ENCODE measurements around the gene MRM1. TPM values are rescaled to one million over a fixed set of nuclear protein-coding genes. Genes with fewer than 3 reads are reported as not detected.

Gene MRM1
- total RNA-seq, 1 donor from 2014 or later, result 8.7 TPM

- peaks cover 9% of the 10 kb centered on the region for H3K4me1 ChIP-seq
- no peak for TF ChIP-seq CTCF (IDR thresholded peaks at IDR 0.05; ENCODE audit: borderline replicate concordance)
- H3K27ac ChIP-seq (replicated peaks), result no peak overlapping the region
- no peaks in the 10 kb centered on the region for H3K9me3 ChIP-seq (replicated peaks)
- no peaks in the 10 kb centered on the region for H3K36me3 ChIP-seq
- H3K4me3 ChIP-seq, result no peak overlapping the region
- DNase-seq, result no peak
- intact Hi-C loops (cut with micrococcal nuclease), result no loop called here
- peaks cover 14% of the 10 kb centered on the region for H3K27me3 ChIP-seq (ENCODE audit: low read depth)
Measured at GRCh38 chr17:36609498-36609862, 8.1 kb downstream of the MRM1 start.

GRCh38 chr17:36610474-36610873, 9.1 kb downstream of the MRM1 start:
- Histone ChIP-seq H3K27ac (replicated peaks) (no peak overlapping the region), H3K9me3 (replicated peaks) (no peaks in the 10 kb centered on the region), H3K27me3 (ENCODE audit: low read depth) (peaks cover 24% of the 10 kb centered on the region), H3K4me1 (peaks cover 9% of the 10 kb centered on the region), H3K36me3 (no peaks in the 10 kb centered on the region), H3K4me3 (no peak overlapping the region)
- intact Hi-C loops (cut with micrococcal nuclease), result no loop called here
- no peak for DNase-seq
- no peak for TF ChIP-seq CTCF (IDR thresholded peaks at IDR 0.05; ENCODE audit: borderline replicate concordance)

- Histone ChIP-seq H3K27me3 (ENCODE audit: low read depth) (peaks cover 32% of the 10 kb centered on the region), H3K27ac (replicated peaks) (no peak overlapping the region), H3K4me1 (peaks cover 9% of the 10 kb centered on the region), H3K4me3 (no peak overlapping the region), H3K9me3 (replicated peaks) (no peaks in the 10 kb centered on the region), H3K36me3 (no peaks in the 10 kb centered on the region)
- intact Hi-C loops (cut with micrococcal nuclease), result no loop called here
- DNase-seq, result no peak
- no peak for TF ChIP-seq CTCF (IDR thresholded peaks at IDR 0.05; ENCODE audit: borderline replicate concordance)
Measured at GRCh38 chr17:36611345-36612072, 10.1 kb downstream of the MRM1 start.

- no peak overlapping the region for H3K27ac ChIP-seq (replicated peaks)
- H3K4me3 ChIP-seq, result no peak overlapping the region
- TF ChIP-seq CTCF (IDR thresholded peaks at IDR 0.05; ENCODE audit: borderline replicate concordance), result no peak
- peaks cover 40% of the 10 kb centered on the region for H3K27me3 ChIP-seq (ENCODE audit: low read depth)
- intact Hi-C loops (cut with micrococcal nuclease), result no loop called here
- no peak for DNase-seq
- no peaks in the 10 kb centered on the region for H3K9me3 ChIP-seq (replicated peaks)
- no peaks in the 10 kb centered on the region for H3K36me3 ChIP-seq
- peaks cover 9% of the 10 kb centered on the region for H3K4me1 ChIP-seq
Measured at GRCh38 chr17:36612323-36612722, 10.9 kb downstream of the MRM1 start.

- intact Hi-C loops (cut with micrococcal nuclease), result no loop called here
- DNase-seq, result no peak
- Histone ChIP-seq H3K27me3 (ENCODE audit: low read depth) (peaks cover 49% of the 10 kb centered on the region), H3K4me3 (no peak overlapping the region), H3K27ac (replicated peaks) (no peak overlapping the region), H3K9me3 (replicated peaks) (no peaks in the 10 kb centered on the region), H3K4me1 (peaks cover 9% of the 10 kb centered on the region), H3K36me3 (no peaks in the 10 kb centered on the region)
- TF ChIP-seq CTCF (IDR thresholded peaks at IDR 0.05; ENCODE audit: borderline replicate concordance), result no peak
Measured at GRCh38 chr17:36613155-36613554, 11.8 kb downstream of the MRM1 start.
